Subcutaneous preadipocyte (primary cell): ENCODE results near the gene ROGDI. TPM values are rescaled to one million over a fixed set of nuclear protein-coding genes. Genes with fewer than 3 reads are reported as not detected.

Experiments
- small RNA-seq: library from RNA; depleted of rRNA; stranded (forward); fragments of <200 nt; gene quantifications from one replicate; pipeline ENCODE3, GENCODE V24; 2012
- total RNA-seq: library from RNA; depleted of rRNA; stranded (reverse); fragments of >200 nt; gene quantifications from 2 replicates; pipeline ENCODE4 v1.2.3, GENCODE V29; 2012

ROGDI gene, protein sequence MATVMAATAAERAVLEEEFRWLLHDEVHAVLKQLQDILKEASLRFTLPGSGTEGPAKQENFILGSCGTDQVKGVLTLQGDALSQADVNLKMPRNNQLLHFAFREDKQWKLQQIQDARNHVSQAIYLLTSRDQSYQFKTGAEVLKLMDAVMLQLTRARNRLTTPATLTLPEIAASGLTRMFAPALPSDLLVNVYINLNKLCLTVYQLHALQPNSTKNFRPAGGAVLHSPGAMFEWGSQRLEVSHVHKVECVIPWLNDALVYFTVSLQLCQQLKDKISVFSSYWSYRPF
- 8.4 and 9.6 TPM in 2 replicates for total RNA-seq

GRCh38 chr16:4801962-4802658 is at the start of gene ROGDI:
ROGDI (minus strand) TSS chr16:4802633; CDS start chr16:4802571, 62 bp downstream.

DNA sequence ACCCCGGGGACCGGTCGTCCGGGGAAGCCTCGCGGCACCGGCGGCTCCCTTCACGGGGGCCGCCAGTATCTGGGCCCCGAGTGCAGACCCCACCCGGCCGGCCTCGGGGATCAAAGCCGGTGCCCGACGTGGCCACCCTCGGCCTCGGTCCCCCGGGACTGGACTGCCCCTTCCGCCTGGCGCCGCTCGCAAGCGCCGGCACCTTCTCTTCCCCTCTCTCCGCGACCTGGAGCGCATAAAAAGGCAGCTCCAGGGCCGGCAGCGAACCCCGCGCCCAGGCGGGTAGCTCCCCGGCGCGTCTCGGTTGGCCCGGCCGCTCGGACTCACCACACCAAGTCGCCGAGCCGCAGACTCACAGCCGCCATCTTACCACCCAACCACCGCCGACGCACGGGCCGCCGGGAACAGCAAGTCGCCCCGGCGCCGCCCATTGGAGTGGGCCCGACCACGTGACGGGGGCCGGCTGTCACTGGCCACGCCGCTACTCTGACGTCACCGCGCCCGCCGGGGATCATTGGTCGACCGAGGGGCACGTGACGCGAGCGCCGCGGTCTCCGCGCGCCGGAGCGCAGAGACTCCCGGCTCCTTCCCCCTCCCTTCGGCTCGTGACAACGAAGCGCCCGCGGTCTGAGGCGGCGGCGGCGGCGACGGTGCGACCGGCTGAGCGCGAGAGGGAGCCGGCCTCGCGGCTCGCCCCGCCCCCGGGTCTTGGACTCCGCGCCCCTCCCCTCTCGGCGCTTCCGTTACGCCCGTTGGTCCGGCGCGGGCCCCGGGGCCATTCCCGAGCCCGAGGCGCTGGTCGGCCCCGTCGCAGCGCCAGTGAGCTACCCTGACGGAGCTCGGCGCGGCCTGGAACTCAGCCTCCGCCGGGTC is 44.7 kb upstream of the ROGDI start, which contains the start of the genes GLYR1 and UBN1:
Gene GLYR1, minus strand, starts transcription at position 388 of the 873 bp plus-strand sequence. Its CDS starts 23 bp downstream, at position 365.
Gene UBN1, plus strand, starts transcription at position 581 of the 873 bp plus-strand sequence. CDS start 5,437 bp downstream, outside the sequence.

GRCh38 chr16:4795181-4795827 is 7.1 kb downstream of the ROGDI start, which contains the start of gene SMIM22:
SMIM22 (plus strand) TSS chr16:4795369; CDS start chr16:4795735, 366 bp downstream.

DNA sequence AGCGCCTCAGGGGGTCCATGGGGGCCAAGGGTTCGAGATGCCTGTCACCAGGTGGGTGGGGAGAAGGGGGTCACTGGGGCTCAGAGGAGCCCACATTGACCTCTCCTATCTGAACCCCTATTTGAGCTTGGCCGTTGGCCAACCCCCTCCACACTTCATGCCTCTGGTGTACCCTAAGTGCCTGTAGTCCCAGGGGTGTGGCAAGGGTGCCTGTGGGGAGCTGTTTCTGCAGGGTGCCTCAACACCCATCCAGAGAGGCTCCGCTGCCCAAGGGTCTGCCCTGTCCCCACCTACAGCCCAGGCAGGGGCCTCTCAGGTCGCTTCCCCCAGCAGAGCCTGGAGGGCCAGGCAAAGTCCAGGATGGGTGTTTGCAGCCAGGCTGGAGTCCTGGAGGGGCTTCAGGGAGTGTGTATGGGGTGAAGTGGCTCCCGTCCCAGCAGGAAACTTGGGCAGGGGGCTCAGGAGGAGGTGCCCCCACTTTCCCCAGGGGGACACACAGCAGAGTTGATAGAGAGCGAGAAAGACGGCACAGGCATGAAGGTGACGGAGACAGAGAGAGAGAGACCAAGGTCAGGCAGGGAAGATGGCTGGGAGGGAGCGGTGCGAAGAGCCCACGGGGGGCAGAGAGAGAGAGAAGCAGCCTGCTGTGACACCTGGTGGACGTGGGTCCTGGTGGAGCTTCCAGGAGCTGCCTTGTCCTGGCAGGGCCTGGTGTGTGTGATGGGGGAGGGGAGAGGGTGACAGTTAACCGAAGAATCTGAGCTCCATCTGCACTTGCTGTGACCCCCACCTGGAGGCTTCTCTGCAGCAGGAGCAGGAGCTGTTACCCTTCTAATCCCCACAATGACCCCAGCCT is 14.6 kb downstream of the ROGDI start, which contains the start of gene SEPTIN12:
Gene SEPTIN12, minus strand, starts transcription at position 719 of the 856 bp plus-strand sequence. Its CDS starts 700 bp downstream, at position 19.

DNA sequence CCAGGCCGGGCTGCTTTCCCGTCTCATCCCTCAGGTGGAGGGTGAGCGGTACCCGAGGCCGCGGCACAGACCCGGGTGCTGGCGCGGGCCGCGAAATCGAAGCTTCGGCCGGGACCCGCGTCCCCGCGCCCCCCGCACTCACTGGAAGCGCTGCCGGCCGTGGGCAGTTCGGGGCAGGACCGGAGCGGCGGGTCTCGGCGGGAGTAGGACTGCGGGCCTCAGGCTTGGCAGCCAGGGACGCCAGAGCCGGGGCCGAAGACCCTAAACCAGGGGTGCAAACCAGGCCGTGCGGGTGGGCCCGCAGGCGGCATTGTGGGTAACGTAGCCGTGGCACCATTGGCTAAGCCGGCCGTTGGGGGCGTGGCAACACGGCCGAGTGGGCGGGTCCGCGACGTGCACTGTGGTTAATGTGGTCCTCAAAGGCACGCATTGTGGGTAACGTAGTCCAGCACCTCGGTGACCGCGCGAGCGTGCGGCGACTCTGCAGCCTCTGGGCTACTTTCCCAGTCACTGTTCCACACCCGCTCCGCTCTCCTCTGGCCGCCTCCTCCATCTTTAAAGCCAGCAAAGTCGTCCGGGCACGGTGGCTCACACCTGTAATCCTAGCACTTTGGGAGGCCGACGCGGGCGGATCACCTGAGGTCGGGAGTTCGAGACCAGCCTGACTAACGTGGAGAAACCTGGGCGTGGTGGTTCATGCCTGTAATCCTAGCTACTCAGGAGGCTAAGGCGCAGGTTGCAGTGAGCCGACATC is 35.4 kb downstream of the ROGDI start, which contains the start of gene ZNF500:
Gene ZNF500, minus strand, starts transcription at position 288 of the 754 bp plus-strand sequence. CDS start 1,184 bp downstream, outside the sequence.

Small RNA genes lying within 50 kb of the gene (small RNA-seq; reads per million reads assigned to genes)
- gene RF00017: not detected

Other genes with a start within 250 kb of the ROGDI start
- gene C16orf96, start 246.3 kb downstream of the ROGDI start, total RNA-seq: not detected in 2 replicates
- gene UBALD1, start 187.7 kb downstream of the ROGDI start, total RNA-seq: 7.0 and 11.3 TPM in 2 replicates
- gene MGRN1, start 177.8 kb downstream of the ROGDI start, total RNA-seq: 31.6 and 35.6 TPM in 2 replicates
- 19.4 and 23.5 TPM in 2 replicates for gene NUDT16L1, start 109.1 kb downstream of the ROGDI start, total RNA-seq
- gene ANKS3, start 68.4 kb downstream of the ROGDI start, total RNA-seq: 16.9 and 21.1 TPM in 2 replicates
- gene DNAAF8, start 68.1 kb downstream of the ROGDI start, total RNA-seq: 0.37 and 0.59 TPM in 2 replicates
- gene ZNF500, start 35.5 kb downstream of the ROGDI start, total RNA-seq: 9.6 and 13.1 TPM in 2 replicates
- gene SEPTIN12, start 14.3 kb downstream of the ROGDI start, total RNA-seq: not detected in 2 replicates
- gene SMIM22, start 7.3 kb downstream of the ROGDI start, total RNA-seq: not detected in 2 replicates
- gene GLYR1, start 44.7 kb upstream of the ROGDI start, total RNA-seq: 37.5 and 64.1 TPM in 2 replicates
- gene UBN1, start 44.8 kb upstream of the ROGDI start, total RNA-seq: 23.1 and 35.4 TPM in 2 replicates
- 63.1 and 90.0 TPM in 2 replicates for gene PPL, start 134.5 kb upstream of the ROGDI start, total RNA-seq
- 0.59 and 1.1 TPM in 2 replicates for gene SEC14L5, start 155.7 kb upstream of the ROGDI start, total RNA-seq
- gene NAGPA, start 231.3 kb upstream of the ROGDI start, total RNA-seq: 13.6 and 18.2 TPM in 2 replicates